Ovary (tissue), 9 donors: ENCODE data around the gene LAMA2. TPM values are rescaled to one million over a fixed set of nuclear protein-coding genes. Genes with fewer than 3 reads are reported as not detected.

Experiments used
- DNase-seq, 5 donors: peaks; one replicate each; pipeline ENCODE4 v3.0.0-alpha.2; 2019 to 2020
- H3K27ac ChIP-seq, 2 donors: fragments of 200-600 bp; one replicate each; pipeline versions ENCODE4 v1.5.1 to v1.8.0; 2019 to 2022
- H3K27me3 ChIP-seq: fragments of 200-600 bp; one replicate; pipeline ENCODE4 v1.8.0; 2022
- H3K36me3 ChIP-seq: fragments of 200-600 bp; sonication (generic); one replicate; pipeline ENCODE4 v1.5.1; 2019
- H3K4me1 ChIP-seq: one replicate; pipeline ENCODE4 v1.8.1; 2013; ENCODE audit warnings: mild to moderate bottlenecking, moderate library complexity; ENCODE audit not compliant: insufficient read depth
- H3K4me3 ChIP-seq: fragments of 200-600 bp; sonication (generic); one replicate; pipeline ENCODE4 v1.5.1; 2017
- H3K9me3 ChIP-seq, 2 donors: fragments of 200-600 bp in 1 of 2; sonication (generic) in 1 of 2; one replicate each; pipeline versions ENCODE4 v1.5.1 to v1.8.1; 2013 to 2019; ENCODE audit warnings: mild to moderate bottlenecking in 1 of 2, moderate library complexity in 1 of 2
- EP300 ChIP-seq: sonication (generic); formaldehyde crosslinking; IDR thresholded peaks from one replicate; pipeline ENCODE4 v1.6.1; 2017; ENCODE audit warnings: antibody characterized with exemption
- POLR2A ChIP-seq: fragments of 450-650 bp; IDR thresholded peaks from one replicate; pipeline ENCODE4 v1.6.1; 2017; ENCODE audit warnings: antibody characterized with exemption, mild to moderate bottlenecking, moderate library complexity
- WGBS, 3 donors: extraction: QIAGEN DNeasy Blood & Tissue Kit in 1 of 3; methylation state at CpG; one replicate each; pipeline versions ENCODE4 v1.1.5 to v1.1.7; 2013 to 2017; 5-methylcytosine and 5-hydroxymethylcytosine counted together
- intact Hi-C, 4 donors: fragments of 100-400 bp; cut with DNase I; formaldehyde crosslinking; loops; one replicate each; pipeline versions ENCODE4 v1.11.0 to v1.15.1; 2022 to 2023
- polyA plus RNA-seq, 2 donors: library from polyadenylated mRNA; stranded (reverse); fragments of 200-250 nt in 1 of 2; fragments of 350-450 nt in 1 of 2; fragmentation: Illumina TruSeq in 1 of 2; extraction: RNeasy Lipid Tissue Mini Kit (QIAGEN cat#74804) in 1 of 2; gene quantifications; one replicate each; pipeline ENCODE4 v1.2.3, GENCODE V29; 2013 to 2014
- total RNA-seq, 7 donors: library from RNA; depleted of rRNA in 2 of 7; stranded (reverse); fragments of >200 nt in 2 of 7; fragmentation: NEBNext Ultra II Directional in 3 of 7; extraction: Animal tissue kit (Norgen Biotek cat#: 25700) in 3 of 7; gene quantifications; one replicate each; pipeline versions ENCODE4 v1.1.0 to v1.2.4, GENCODE V29; 2016 to 2023
- TF ChIP-seq, protein P1 (sequence below), 3 donors: fragments of 450-650 bp in 2 of 3; fragments of 200-600 bp in 1 of 3; IDR thresholded peaks; one replicate each; pipeline versions ENCODE4 v1.5.1 to v1.8.0; 2016 to 2022; ENCODE audit warnings: antibody characterized with exemption in 3 of 3, mild to moderate bottlenecking in 1 of 3
- donor health status: DM: no; HTN: no; CAD: no; lungs with moderate emphysema.
- donor health status: DM: no; HTN: no; CAD: no.
- donor health status: Bipolar disorder and iron deficiency.
- donor health status: DM: yes; HTN: yes; CAD: no.
- donor health status: DM: no; HTN: no; CAD: no.
- donor health status: DM: yes; HTN: yes; CAD: no.

LAMA2 gene
- total and polyA plus RNA-seq, 9 donors = 42.5 to 226 (median 121) TPM

- H3K4me1 ChIP-seq = no peaks in the 10 kb centered on the region
- no peak overlapping the region for H3K4me3 ChIP-seq
- H3K36me3 ChIP-seq = no peaks in the 10 kb centered on the region
- DNase-seq = no peak
- TF ChIP-seq POLR2A (no peak), EP300 (no peak)
- TF ChIP-seq, protein P1, sequence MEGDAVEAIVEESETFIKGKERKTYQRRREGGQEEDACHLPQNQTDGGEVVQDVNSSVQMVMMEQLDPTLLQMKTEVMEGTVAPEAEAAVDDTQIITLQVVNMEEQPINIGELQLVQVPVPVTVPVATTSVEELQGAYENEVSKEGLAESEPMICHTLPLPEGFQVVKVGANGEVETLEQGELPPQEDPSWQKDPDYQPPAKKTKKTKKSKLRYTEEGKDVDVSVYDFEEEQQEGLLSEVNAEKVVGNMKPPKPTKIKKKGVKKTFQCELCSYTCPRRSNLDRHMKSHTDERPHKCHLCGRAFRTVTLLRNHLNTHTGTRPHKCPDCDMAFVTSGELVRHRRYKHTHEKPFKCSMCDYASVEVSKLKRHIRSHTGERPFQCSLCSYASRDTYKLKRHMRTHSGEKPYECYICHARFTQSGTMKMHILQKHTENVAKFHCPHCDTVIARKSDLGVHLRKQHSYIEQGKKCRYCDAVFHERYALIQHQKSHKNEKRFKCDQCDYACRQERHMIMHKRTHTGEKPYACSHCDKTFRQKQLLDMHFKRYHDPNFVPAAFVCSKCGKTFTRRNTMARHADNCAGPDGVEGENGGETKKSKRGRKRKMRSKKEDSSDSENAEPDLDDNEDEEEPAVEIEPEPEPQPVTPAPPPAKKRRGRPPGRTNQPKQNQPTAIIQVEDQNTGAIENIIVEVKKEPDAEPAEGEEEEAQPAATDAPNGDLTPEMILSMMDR (IDR thresholded peaks at IDR 0.05) = no peak
- WGBS, 3 donors = 93 to 95% (median 94%) methylated on average over 4 of the region's 4 CpGs
- H3K27ac ChIP-seq = no peak overlapping the region
- H3K9me3 ChIP-seq = no peaks in the 10 kb centered on the region
- intact Hi-C loops = no loop called here
- H3K27me3 ChIP-seq = no peaks in the 10 kb centered on the region
Observed at GRCh38 chr6:129499843-129500219, 616.9 kb downstream of the LAMA2 start.

GRCh38 chr6:129500958-129501739, 618.2 kb downstream of the LAMA2 start:
- no peaks in the 10 kb centered on the region for H3K36me3 ChIP-seq
- 66 to 72% (median 71%) methylated on average over 13 of the region's 13 CpGs for WGBS, 3 donors
- H3K9me3 ChIP-seq = no peaks in the 10 kb centered on the region
- DNase-seq = peak in 1 of 5 donors; percentile 40
- H3K4me3 ChIP-seq = no peak overlapping the region
- TF ChIP-seq, protein P1 (IDR thresholded peaks at IDR 0.05) = no peak
- no peak for TF ChIP-seq POLR2A
- TF ChIP-seq EP300 = no peak
- no peak overlapping the region for H3K27ac ChIP-seq
- H3K27me3 ChIP-seq = no peaks in the 10 kb centered on the region
- intact Hi-C loops = no loop called here
- H3K4me1 ChIP-seq = no peaks in the 10 kb centered on the region

- Histone ChIP-seq H3K36me3 (no peaks in the 10 kb centered on the region), H3K27ac (no peak overlapping the region), H3K4me3 (no peak overlapping the region), H3K27me3 (no peaks in the 10 kb centered on the region), H3K9me3 (no peaks in the 10 kb centered on the region), H3K4me1 (no peaks in the 10 kb centered on the region)
- DNase-seq = no peak
- intact Hi-C loops = no loop called here
- TF ChIP-seq EP300 = no peak
- TF ChIP-seq POLR2A = no peak
- TF ChIP-seq, protein P1 (IDR thresholded peaks at IDR 0.05) = no peak
- 86 to 91% (median 87%) methylated on average over 6 of the region's 6 CpGs for WGBS, 3 donors
Observed at GRCh38 chr6:129501740-129502660, 619.1 kb downstream of the LAMA2 start.

- TF ChIP-seq, protein P1 (IDR thresholded peaks at IDR 0.05) = no peak
- TF ChIP-seq EP300 (no peak), POLR2A (no peak)
- Histone ChIP-seq H3K27me3 (no peaks in the 10 kb centered on the region), H3K4me1 (no peaks in the 10 kb centered on the region), H3K4me3 (no peak overlapping the region), H3K9me3 (no peaks in the 10 kb centered on the region), H3K36me3 (no peaks in the 10 kb centered on the region), H3K27ac (no peak overlapping the region)
- DNase-seq = no peak
- intact Hi-C loops = no loop called here
- WGBS, 3 donors = 78 to 86% (median 81%) methylated on average over 2 of the region's 2 CpGs
Observed at GRCh38 chr6:129504456-129504855, 621.5 kb downstream of the LAMA2 start.
